NOMO-1 treated with DMSO at 0.1 percent for 48 hours (cell line): ENCODE measurements around the gene ABTB2.
"Not testable (repeated sequence)": the region's sequence is repeated elsewhere in the genome, so short reads cannot be mapped to it uniquely, and the experiment has no call there.

ENCODE experiments used
- DNase-seq: peaks from one replicate; lab custom pipeline; 2025; ENCODE audit not compliant: unreplicated experiment; lab: John Stamatoyannopoulos, UW

Gene ABTB2

GRCh38 chr11:34218756-34219155, 139.1 kb downstream of the ABTB2 start:
- DNase-seq = not testable (repeated sequence)

DNA sequence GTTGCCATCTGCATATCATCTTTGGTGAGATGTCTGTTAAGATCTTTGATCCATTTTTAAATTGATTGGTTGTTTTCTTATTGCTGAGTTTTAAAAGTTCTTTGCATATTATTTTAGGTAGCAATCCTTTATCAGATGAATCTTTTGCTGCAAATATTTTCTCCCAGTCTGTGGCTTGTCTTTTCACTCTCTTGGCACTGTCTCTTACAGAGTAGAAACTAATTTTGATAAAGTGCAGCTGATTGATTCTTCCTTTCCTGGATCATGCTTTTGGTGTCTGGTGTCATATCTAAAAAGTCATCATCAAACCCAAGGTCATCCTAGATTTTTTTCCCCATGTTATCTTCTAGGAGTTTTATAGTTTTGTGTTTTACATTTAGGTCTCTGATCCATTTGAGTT, 139.7 kb downstream of the ABTB2 start:
- DNase-seq = no peak

GRCh38 chr11:34216706-34217105, 141.1 kb downstream of the ABTB2 start:
- DNase-seq = no peak

GRCh38 chr11:34215806-34216453, 141.9 kb downstream of the ABTB2 start:
- DNase-seq = no peak

DNA sequence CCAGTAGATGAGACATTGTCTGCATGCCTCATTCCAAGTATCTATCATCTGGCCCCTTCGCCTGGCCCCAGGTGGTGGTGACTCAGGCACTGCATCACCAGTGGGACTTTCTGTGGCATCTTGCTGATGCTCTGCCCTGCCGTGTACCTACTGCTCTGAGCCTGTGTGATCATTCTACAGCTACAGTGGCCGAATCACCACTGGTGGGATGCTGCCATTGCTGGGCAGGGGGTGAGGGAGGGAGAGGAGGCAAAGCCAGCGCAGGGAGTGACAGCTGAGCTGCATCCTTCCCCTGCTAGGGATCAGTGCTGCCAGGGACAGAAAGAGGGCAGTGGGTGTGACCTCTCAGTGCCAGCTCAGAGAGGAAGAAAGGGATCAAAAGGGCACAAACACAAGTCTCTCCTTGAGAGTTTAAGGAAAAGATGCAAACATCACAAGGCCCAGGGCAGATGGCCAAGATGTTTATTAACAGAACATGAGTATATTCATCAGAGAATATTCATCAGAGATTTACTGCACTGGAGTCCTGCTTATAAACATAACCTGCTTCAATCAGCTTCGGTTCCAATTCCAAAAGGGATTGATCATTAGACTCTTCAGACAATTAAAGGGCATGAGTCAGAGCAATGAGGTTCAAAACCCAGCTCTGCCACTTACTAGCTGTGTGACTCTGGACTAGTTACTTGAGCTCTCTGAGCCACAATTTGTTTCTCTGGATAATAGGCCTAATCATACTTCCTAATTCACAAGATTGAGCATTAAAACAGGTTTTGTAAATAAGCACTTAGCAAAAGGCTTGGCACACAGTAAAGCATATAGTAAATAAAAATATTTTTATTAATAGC, 142.6 kb downstream of the ABTB2 start:
- no peak for DNase-seq

DNA sequence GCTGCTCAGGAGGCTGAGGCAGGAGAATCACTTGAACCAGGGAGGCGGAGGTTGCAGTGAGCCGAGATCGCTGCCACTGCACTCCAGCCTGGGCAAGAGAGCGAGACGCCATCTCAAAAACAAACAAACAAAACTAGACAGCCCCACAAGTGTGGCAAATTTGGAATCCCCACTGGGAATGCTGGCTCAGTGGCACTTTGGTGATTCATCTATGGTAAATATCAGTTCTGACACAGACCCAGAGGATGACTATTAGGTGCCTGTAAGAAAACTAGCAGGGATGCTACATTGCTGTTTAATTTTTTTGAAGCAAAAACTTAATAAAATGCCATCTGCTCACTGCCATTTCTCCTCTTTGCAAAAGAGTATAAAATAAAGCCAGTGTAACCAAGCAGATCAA, 144.4 kb downstream of the ABTB2 start:
- no peak for DNase-seq

GRCh38 chr11:34212566-34212965, 145.2 kb downstream of the ABTB2 start:
- no peak for DNase-seq

- no peak for DNase-seq
Observed at GRCh38 chr11:34209809-34210208, 148.0 kb downstream of the ABTB2 start.

- peak; percentile 99 for DNase-seq
Observed at GRCh38 chr11:34208266-34209135, 149.3 kb downstream of the ABTB2 start.

GRCh38 chr11:34207487-34208180, 150.2 kb downstream of the ABTB2 start:
- no peak for DNase-seq

DNA sequence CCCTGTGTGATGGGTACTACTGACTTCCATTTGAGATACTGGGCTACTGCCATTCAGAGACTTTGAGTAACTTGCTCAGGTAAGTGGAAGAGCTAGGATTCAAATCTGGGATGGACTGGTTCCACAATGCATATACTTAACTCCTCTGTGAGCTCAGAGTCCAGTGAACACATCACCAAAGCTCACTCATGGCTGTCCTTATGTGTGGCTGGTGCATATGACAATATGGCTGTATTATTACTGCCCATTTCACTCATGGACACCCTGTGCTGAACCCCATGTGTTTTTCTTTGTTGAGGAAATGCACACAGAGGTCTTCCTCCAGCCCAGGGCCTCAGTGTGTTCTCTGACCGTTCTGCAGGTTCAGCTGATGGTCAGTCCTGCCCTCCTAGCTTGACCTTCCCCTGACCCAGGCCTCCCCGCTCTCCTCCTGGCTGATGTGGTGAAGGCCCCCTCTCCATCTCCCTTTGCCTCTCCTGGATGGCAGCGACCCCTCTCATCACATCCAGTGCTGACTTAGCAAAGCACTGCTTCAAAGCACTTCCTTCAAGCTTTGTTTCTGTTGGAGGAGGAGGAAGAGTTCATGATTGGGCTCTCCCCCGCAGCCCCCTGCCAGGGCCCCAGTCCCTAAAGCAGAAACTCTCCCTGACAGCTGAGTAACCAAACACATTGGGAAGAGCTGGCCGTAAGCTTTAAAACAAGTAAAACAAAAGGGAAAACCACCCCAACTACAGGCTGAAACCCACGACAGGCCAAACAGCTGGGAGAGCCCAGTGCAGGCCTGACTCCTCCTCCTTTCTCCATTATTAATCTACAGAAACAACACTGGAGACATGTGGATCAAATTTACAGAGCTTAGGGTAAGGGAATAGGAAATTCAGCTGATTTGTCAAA, 151.2 kb downstream of the ABTB2 start:
- DNase-seq = peak; percentile 39

- no peak for DNase-seq
Observed at GRCh38 chr11:34205326-34206035, 152.3 kb downstream of the ABTB2 start.

GRCh38 chr11:34204396-34205279, 153.2 kb downstream of the ABTB2 start:
- DNase-seq = no peak

DNA sequence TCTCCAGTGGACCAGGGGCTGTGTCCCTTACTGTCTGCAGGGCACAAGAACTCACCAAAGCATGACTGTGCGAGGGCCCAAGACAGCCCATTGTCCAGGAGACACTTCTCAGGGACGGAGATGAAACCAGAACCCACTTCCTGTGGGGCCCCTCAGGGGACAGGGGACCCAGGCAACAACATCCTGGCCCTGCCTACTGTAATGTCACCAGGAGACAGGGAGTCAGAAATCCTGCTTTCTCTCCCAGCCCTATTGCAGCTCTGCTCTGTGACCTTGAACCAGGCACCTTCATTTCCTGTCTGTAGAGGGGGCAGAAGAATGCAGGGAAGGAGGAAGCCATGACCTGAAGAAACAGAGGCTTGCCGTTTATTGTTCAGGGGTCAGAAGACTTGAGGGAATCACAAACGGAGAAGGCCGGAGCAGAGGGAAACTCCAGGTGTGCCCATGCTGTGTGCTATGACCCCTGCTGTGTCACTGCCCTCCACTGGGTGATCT, 154.4 kb downstream of the ABTB2 start:
- no peak for DNase-seq

DNA sequence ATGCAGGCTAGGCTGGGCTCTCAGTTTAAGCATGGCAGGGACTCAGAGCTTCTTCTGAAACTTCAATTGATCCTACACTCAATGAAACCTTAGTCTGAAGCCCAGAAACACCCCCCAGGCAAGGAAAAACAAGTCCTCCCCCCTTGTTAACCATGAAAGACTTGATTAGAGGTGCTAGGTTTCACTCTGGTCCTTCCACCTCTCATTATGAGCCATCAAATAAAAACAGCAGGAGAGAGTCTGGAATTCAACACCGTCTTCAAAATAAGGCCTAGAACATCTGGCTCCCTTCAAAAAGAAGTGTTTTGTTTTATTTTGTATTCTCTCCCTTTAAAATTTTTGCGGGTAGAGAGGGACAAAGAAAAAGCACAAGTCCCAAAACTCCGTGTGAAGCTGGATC, 156.7 kb downstream of the ABTB2 start:
- DNase-seq = no peak

GRCh38 chr11:34199525-34199924, 158.3 kb downstream of the ABTB2 start:
- DNase-seq = no peak

GRCh38 chr11:34198523-34198922, 159.3 kb downstream of the ABTB2 start:
- no peak for DNase-seq

- DNase-seq = no peak
Observed at GRCh38 chr11:34197256-34197655, 160.6 kb downstream of the ABTB2 start.
